ENCODE measurements around the gene CD28. TPM values are rescaled to one million over a fixed set of nuclear protein-coding genes. Genes with fewer than 3 reads are reported as not detected.

CD28 gene
- total RNA-seq, 2 donors from 2014 or later = not detected

- H3K4me3 Mint-ChIP-seq = no peak overlapping the region
- WGBS, 2 experiments (ENCODE audit: insufficient coverage in 1 of 2, insufficient read length in 1 of 2) = 95 to 96% methylated on average over 4 of the region's 4 CpGs
- Histone ChIP-seq H3K27ac (ENCODE audit: low read depth, low read length) (no peak overlapping the region), H3K9ac (ENCODE audit: extremely low read depth, low read length, poor library complexity, severe bottlenecking) (no peak overlapping the region), H3K4me3 (ENCODE audit: low read length) (no peak overlapping the region), H3K27me3 (ENCODE audit: control insufficient read depth, insufficient read depth, low read length, poor library complexity, severe bottlenecking) (no peaks in the 10 kb centered on the region), H3K9me3 (ENCODE audit: control insufficient read depth, low read length) (no peaks in the 10 kb centered on the region), H3K36me3 (ENCODE audit: control insufficient read depth, insufficient read depth, low read length) (no peaks in the 10 kb centered on the region), H3K4me1 (ENCODE audit: control insufficient read depth, insufficient read depth, low read length) (no peaks in the 10 kb centered on the region)
- DNase-seq = no peak
- H3K36me3 Mint-ChIP-seq (ENCODE audit: low read depth) = no peaks in the 10 kb centered on the region
- TF ChIP-seq CTCF (conservative IDR thresholded peaks at IDR 0.05) = no peak
- no peak overlapping the region for H3K27ac Mint-ChIP-seq
- H3K9me3 Mint-ChIP-seq = no peaks in the 10 kb centered on the region
- H3K4me1 Mint-ChIP-seq = peaks cover 6% of the 10 kb centered on the region
- H3K27me3 Mint-ChIP-seq (ENCODE audit: insufficient read depth) = no peaks in the 10 kb centered on the region
Measured at GRCh38 chr2:203683421-203683820, 23.0 kb upstream of the CD28 start.

- no peak overlapping the region for H3K9ac ChIP-seq (ENCODE audit: extremely low read depth, low read length, poor library complexity, severe bottlenecking)
- H3K36me3 Mint-ChIP-seq (ENCODE audit: low read depth) = no peaks in the 10 kb centered on the region
- H3K9me3 ChIP-seq (ENCODE audit: control insufficient read depth, low read length) = no peaks in the 10 kb centered on the region
- H3K27me3 ChIP-seq (ENCODE audit: control insufficient read depth, insufficient read depth, low read length, poor library complexity, severe bottlenecking) = no peaks in the 10 kb centered on the region
- no peaks in the 10 kb centered on the region for H3K36me3 ChIP-seq (ENCODE audit: control insufficient read depth, insufficient read depth, low read length)
- no peaks in the 10 kb centered on the region for H3K27me3 Mint-ChIP-seq (ENCODE audit: insufficient read depth)
- no peaks in the 10 kb centered on the region for H3K4me1 ChIP-seq (ENCODE audit: control insufficient read depth, insufficient read depth, low read length)
- H3K9me3 Mint-ChIP-seq = no peaks in the 10 kb centered on the region
- 91 to 100% methylated on average over 1 of the region's 1 CpG for WGBS, 2 experiments (ENCODE audit: insufficient coverage in 1 of 2, insufficient read length in 1 of 2)
- no peak overlapping the region for H3K4me3 Mint-ChIP-seq
- no peak overlapping the region for H3K27ac ChIP-seq (ENCODE audit: low read depth, low read length)
- peaks cover 12% of the 10 kb centered on the region for H3K4me1 Mint-ChIP-seq
- no peak for DNase-seq
- no peak overlapping the region for H3K4me3 ChIP-seq (ENCODE audit: low read length)
- no peak overlapping the region for H3K27ac Mint-ChIP-seq
- no peak for TF ChIP-seq CTCF (conservative IDR thresholded peaks at IDR 0.05)
Measured at GRCh38 chr2:203683932-203684556, 22.4 kb upstream of the CD28 start.

GRCh38 chr2:203685081-203685621 is 21.3 kb upstream of the CD28 start:
- Histone ChIP-seq H3K9me3 (ENCODE audit: control insufficient read depth, low read length) (no peaks in the 10 kb centered on the region), H3K4me1 (ENCODE audit: control insufficient read depth, insufficient read depth, low read length) (no peaks in the 10 kb centered on the region), H3K4me3 (ENCODE audit: low read length) (no peak overlapping the region), H3K27me3 (ENCODE audit: control insufficient read depth, insufficient read depth, low read length, poor library complexity, severe bottlenecking) (no peaks in the 10 kb centered on the region), H3K36me3 (ENCODE audit: control insufficient read depth, insufficient read depth, low read length) (no peaks in the 10 kb centered on the region), H3K9ac (ENCODE audit: extremely low read depth, low read length, poor library complexity, severe bottlenecking) (no peak overlapping the region), H3K27ac (ENCODE audit: low read depth, low read length) (no peak overlapping the region)
- no peak overlapping the region for H3K27ac Mint-ChIP-seq
- WGBS, 2 experiments (ENCODE audit: insufficient coverage in 1 of 2, insufficient read length in 1 of 2) = 88 to 100% methylated on average over 1 to 5 of the region's 5 CpGs
- TF ChIP-seq CTCF (conservative IDR thresholded peaks at IDR 0.05) = no peak
- no peak for DNase-seq
- H3K27me3 Mint-ChIP-seq (ENCODE audit: insufficient read depth) = no peaks in the 10 kb centered on the region
- H3K9me3 Mint-ChIP-seq = no peaks in the 10 kb centered on the region
- H3K4me3 Mint-ChIP-seq = no peak overlapping the region
- no peaks in the 10 kb centered on the region for H3K36me3 Mint-ChIP-seq (ENCODE audit: low read depth)
- H3K4me1 Mint-ChIP-seq = peaks cover 23% of the 10 kb centered on the region

Data from endodermal cell (in vitro differentiated cells).